ENCODE data around the gene ELAVL4.

The ELAVL4 gene

DNA sequence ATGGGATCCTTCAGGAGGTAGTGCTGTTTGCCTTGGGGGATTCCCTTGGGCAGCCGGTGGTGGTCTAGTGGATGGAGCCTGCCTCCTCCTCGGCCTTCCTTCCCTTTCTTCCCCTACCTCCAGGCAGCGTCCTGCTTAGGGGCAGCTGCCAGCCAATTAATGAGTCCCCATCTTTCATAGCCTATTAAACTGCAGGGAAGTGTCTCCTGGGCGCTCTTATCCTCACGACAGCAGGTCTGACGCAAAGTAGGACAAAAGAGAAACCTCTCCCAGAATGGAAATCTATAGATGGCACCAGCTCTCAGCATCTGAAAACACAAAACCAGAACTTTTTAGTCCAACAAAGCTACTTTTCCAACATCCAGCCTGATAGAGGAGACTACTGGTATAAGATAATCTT is 69.3 kb downstream of the ELAVL4 start:
- DNase-seq (ENCODE audit: low read depth, low spot score), result no peak

GRCh38 chr1:50179639-50180038 is 70.9 kb downstream of the ELAVL4 start:
- no peak for DNase-seq (ENCODE audit: low read depth, low spot score)

DNA sequence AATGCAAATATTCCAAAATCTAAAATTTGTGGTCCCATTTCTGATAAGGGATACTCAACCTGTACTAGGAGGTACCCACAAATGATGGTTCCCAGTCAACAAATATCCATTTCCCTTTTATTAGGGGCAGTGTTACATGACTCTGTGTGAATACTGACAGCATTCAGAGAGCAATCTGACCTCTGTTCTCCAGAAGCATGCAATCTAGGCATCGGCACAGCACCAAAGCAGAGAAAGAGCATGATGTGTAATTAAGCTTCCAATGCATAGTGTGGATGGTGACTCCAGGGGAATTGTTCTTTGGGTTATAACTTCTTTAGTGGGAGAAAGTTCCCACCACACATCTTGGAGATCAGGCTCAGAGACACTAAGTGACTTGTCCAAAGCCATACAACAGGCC is 71.6 kb downstream of the ELAVL4 start:
- DNase-seq (ENCODE audit: low read depth, low spot score), result no peak

DNA sequence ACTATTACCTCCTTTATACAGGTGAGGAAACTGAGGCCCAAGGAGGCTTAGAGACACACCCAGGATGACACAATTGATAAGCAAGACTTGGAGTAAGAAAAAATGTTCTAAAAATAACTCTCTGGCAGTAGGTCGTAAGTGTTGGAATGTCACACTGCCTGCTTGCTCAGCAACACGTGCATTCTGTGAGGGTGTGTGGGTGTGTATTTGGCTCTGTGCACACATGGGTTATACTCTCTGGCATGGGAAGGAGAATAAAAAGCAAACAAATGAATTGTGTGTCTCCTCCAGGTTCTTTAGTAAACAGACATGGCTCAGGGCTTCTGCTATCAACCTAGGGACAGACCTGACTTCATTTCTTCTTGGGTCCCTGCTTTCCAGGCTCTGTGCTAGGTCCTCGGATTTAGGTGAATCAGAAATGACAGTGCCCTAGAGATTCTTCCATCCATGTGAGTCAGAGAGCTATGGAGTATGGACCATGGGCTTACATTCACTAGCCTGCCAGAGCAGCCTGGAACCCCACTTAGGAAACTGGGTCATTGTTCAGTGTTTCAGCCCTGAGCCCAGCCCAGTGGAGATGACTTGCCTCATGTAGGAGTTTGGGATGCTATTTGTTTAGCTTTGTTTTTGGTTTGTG is 72.4 kb downstream of the ELAVL4 start:
- no peak for DNase-seq (ENCODE audit: low read depth, low spot score)

DNA sequence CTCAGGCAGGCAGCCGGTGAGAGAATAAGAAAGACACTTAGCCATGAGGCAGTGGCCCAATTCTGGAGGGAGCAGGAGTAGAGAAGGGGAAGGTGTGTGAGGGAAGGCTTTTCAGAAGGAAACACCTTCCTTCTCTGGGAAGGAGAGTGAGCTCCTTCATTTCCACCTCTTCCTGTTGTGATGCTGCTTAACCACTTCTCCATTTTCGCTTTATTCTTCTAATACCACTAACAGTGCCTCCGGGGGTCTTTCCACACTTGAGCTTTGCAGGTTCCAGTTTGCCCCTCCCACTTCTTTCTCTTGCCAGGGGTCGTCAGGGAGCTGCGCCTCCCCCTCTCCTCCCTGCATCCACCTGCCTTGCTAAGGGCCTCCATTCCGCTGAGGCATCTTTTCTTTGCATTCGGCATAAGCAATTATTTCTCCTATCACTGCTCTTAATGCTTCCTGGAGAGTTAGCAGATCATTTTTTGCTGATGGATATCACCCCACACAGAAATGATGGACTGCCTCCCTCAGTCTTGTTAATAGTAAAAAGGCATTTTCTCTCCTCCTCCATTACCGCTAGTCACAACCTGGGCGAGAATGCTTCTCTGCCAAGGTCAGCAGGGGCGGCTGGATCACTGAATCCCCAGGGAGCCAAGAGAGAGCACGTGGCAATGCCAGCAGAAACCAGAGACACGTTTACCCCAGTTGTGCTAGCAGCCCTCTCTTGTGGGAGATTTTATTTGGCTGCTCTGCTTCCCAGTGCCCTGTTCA is 74.8 kb downstream of the ELAVL4 start:
- DNase-seq (ENCODE audit: low read depth, low spot score), result no peak

DNA sequence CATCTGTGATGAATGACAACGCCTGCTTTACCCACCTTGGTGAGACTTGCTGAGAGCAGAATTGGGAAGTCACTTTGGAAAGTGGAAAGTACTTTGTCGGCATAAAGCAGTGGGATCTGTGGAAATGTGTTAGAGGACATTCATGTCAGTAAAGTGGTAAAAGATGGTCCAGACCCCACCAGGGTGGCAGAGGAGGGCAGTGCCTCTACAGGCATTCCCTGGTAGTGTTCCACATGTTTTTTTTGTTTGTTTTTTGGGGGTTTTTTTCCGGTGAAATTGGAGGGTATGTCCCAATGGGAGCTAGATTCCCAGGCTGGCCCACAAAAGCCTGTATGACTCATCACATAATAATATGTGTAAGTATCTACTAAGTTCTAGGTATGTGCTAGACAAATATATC is 80.6 kb downstream of the ELAVL4 start:
- no peak for DNase-seq (ENCODE audit: low read depth, low spot score)

- DNase-seq (ENCODE audit: low read depth, low spot score), result no peak
Observed at GRCh38 chr1:50193002-50193401, 84.3 kb downstream of the ELAVL4 start.

DNA sequence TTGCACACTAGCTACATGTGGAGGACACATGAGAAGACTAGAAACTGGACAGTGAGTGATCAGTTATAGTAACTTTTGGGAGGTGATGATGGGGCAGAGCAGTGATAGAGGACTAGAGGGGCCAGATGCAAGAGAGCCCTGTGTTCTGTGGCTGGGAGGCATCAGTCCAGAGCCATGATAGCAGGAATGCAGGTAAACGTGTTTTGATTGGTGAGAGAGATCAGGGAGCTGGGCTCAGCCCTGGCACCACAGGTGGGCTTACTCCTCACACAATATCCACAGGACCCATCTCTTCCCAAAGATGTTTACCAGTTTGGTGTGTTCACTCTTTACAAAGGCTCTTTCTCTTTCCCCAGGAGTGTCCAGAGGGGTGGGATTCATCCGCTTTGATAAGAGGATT is 86.5 kb downstream of the ELAVL4 start:
- DNase-seq (ENCODE audit: low read depth, low spot score), result no peak

GRCh38 chr1:50196081-50196480 is 87.4 kb downstream of the ELAVL4 start:
- no peak for DNase-seq (ENCODE audit: low read depth, low spot score)

- DNase-seq (ENCODE audit: low read depth, low spot score), result no peak
Observed at GRCh38 chr1:50197216-50197615, 88.5 kb downstream of the ELAVL4 start.

- DNase-seq (ENCODE audit: low read depth, low spot score), result no peak
Observed at GRCh38 chr1:50208315-50208714, 99.6 kb downstream of the ELAVL4 start.

DNA sequence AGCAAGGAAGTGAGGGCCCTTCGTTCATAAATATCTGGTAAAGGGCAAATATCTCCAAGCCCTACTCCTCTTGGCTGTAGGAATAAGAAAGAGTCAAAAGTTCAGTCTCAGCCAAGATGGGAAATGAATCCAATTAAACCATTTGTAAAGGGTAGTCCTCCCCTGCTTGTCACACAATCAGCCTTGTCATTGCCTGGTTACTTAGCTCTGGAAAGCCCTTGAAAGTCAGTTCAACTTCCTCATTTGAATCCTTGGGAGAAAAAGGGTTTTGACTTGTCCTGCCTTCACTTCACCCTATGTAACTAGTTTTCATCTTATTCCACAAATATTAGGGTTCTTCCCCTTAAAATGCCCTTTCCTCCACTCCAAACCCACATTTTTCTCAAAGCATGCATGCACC is 100.0 kb downstream of the ELAVL4 start:
- no peak for DNase-seq (ENCODE audit: low read depth, low spot score)

DNA sequence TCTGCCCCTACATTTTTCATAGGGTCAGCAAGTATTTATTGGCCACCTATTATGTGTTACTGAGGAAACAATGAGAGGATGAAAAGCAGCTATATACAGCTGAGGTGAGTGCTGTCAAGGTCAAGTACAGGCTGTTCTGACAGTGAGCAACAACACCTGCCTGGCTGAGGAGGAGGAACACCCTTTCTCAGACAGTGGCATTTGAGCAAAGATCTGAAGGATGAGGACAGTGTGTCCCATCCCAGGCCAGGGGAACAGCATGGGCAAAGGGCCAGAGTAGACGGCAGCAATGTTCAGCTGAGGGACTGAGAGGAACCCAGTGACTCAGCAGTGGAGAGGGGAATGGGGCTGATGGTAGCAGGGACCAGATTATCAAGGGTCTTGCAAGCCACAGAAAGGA is 101.0 kb downstream of the ELAVL4 start:
- DNase-seq (ENCODE audit: low read depth, low spot score), result no peak

DNA sequence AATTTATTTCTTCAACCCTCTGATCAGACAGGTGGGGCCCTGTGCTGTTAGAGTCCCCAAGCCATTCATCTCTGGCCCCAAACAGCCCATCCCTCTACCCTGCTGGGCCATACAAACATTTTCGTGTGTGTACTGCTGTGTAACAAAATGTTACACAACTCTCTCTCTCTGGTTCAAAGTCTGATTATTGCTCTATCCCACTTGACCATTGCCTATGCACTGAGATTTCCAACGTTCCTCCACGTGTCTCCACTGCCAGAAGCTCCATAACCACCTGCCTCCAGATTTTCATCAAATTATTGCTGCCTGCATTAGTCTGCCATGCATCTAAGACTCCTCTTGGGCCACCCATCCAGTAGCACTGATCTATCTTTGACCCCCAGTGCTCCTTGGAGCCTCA is 104.8 kb downstream of the ELAVL4 start:
- DNase-seq (ENCODE audit: low read depth, low spot score), result no peak

- DNase-seq (ENCODE audit: low read depth, low spot score), result no peak
Observed at GRCh38 chr1:50214717-50215116, 106.0 kb downstream of the ELAVL4 start.

DNA sequence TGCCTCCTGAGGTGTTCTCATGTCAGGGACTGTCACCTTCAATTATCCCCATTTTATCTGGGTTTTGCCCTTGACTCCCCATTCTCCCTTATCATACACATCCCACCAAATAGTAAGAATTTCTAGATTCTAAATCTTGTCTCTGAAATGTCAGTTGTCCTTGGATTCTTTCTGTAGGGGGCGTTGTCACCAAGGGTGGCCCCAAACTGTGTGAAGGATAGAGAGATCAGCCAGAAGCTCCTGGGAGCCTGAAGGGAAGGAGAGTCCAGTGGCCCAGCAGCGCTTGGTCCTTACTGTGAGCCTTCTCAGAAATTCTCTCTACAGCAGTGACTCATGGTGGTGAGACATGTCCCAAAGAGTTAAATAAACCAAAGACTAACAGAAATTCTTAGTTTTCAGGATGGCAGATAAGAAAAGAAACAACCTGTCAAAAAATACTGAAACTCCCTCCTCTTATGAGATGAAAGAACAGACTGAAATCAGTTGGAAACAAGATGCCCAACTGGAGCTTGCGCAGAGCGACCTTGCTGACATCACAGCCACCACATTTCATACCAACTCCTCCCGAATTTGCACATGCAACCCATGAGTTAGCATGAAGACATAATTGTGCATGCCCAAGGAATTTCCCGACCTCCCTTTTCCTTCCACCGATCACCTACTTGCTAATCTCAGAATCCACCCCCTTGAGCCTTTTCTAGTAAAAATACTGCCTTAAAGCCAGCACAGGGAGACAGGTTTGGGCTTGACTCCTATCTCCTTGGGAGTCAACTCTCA is 109.8 kb downstream of the ELAVL4 start:
- no peak for DNase-seq (ENCODE audit: low read depth, low spot score)

GRCh38 chr1:50228871-50229384 is 120.2 kb downstream of the ELAVL4 start:
- DNase-seq (ENCODE audit: low read depth, low spot score), result no peak

DNA sequence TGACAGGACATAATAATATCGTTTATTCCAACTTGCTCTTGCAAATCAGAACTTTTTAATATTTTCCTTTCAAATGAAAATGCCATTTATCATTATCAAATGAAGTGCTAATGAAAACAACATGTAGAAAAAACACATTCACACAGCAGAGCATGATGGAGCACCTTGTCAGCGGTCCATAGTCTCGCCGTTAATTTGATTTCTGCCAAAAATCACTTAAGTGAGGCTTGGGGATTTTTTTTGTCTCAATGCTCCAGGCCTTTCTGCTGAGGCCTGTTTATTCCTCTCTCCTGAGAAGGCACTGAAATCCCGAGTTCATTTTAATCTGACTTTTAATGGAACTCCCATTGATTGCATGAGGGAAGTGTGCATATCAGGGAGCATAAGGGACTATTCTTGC is 122.5 kb downstream of the ELAVL4 start:
- no peak for DNase-seq (ENCODE audit: low read depth, low spot score)

DNA sequence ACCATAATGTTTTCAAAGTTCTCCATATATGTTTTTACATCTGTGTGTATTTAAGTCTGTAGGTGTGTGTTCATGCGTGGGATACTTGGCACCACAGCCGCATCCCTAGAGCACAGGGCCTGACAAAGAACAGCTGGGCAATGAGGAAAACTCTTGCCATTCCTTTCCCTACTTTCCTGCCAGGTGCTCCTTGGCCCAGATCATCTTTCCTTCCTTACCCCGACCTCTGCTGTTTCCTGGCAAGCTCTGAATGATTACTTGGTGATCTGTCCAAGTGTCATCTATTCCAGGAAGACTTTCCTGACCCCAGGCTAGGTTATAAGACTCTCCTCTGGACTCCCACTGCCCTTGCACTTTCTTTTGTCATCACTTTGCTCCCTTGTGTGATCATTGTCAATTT is 123.6 kb downstream of the ELAVL4 start:
- DNase-seq (ENCODE audit: low read depth, low spot score), result no peak

- DNase-seq (ENCODE audit: low read depth, low spot score), result no peak
Observed at GRCh38 chr1:50236656-50237055, 127.9 kb downstream of the ELAVL4 start.

DNA sequence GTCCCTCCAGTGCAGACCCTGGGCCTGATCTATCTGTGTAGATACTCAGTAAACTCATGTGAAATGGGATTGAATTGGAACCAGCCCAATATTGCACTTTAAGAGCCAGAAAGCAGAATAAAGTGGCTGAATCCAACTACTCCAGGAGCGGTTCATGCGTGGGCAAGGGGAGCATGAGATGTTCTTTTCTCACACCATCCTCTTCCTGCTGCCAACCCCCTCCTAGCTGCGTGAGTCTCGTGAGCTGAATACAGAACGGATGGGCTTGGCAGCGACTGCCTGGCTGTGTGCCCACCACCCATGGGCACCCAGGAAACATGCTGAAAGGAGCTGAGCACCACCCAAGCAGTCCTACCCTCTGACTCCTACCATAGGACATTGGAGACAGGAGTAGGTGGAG is 128.3 kb downstream of the ELAVL4 start:
- DNase-seq (ENCODE audit: low read depth, low spot score), result no peak

DNA sequence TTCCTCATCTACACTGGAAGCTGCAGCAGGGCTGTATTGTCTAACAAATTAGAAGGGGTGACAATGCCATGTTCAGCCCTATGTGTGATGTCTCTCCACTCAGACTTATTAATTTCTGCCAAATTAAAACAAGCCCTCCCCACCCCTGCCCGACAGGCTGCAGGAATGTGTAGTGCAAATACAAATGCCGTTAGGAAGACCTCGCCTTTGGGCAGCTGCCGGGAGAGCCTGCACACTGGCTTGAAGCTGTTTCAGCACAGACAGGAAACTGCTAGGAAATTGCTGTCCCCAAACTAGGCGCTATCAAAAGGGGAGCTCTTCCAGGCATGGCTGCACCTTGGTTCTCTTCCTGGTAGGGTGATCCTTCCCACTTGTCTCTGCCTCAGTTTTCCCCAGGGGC is 135.2 kb downstream of the ELAVL4 start:
- DNase-seq (ENCODE audit: low read depth, low spot score), result no peak

GRCh38 chr1:50246869-50247268 is 138.1 kb downstream of the ELAVL4 start:
- DNase-seq (ENCODE audit: low read depth, low spot score), result no peak
